GM23248 (cell line): ENCODE measurements around the gene FAM89B. TPM values are rescaled to one million over a fixed set of nuclear protein-coding genes. Genes with fewer than 3 reads are reported as not detected.

Experiments used
- DNase-seq: peaks from one replicate; pipeline ENCODE4 v3.0.0-alpha.2; 2015
- H2AFZ ChIP-seq: fragments of 200-600 bp; sonication (generic); 2 replicates; pipeline ENCODE4 v1.6.1; 2016; ENCODE audit warnings: antibody characterized with exemption
- H3F3A ChIP-seq: fragments of 200-600 bp; sonication (generic); 2 replicates; pipeline ENCODE4 v1.6.1; 2016; ENCODE audit warnings: mild to moderate bottlenecking, antibody characterized with exemption, mixed run types; ENCODE audit not compliant: insufficient read depth
- H3K27ac ChIP-seq: fragments of 200-600 bp; sonication (generic); 2 replicates; pipeline ENCODE4 v1.5.1; 2016; ENCODE audit warnings: mild to moderate bottlenecking
- H3K27me3 ChIP-seq: fragments of 200-600 bp; sonication (generic); replicated peaks from 2 replicates; pipeline ENCODE4 v1.6.1; 2016; ENCODE audit warnings: mild to moderate bottlenecking; ENCODE audit not compliant: insufficient read depth
- H3K36me3 ChIP-seq: fragments of 200-600 bp; sonication (generic); 2 replicates; pipeline ENCODE4 v1.6.1; 2016; ENCODE audit warnings: low read depth, mild to moderate bottlenecking
- H3K4me1 ChIP-seq: fragments of 200-600 bp; sonication (generic); 2 replicates; pipeline ENCODE4 v1.6.1; 2016; ENCODE audit warnings: mild to moderate bottlenecking; ENCODE audit not compliant: insufficient read depth
- H3K4me2 ChIP-seq: fragments of 200-600 bp; sonication (generic); one replicate; pipeline ENCODE4 v1.6.1; 2016; ENCODE audit warnings: mild to moderate bottlenecking; ENCODE audit not compliant: unreplicated experiment
- H3K4me3 ChIP-seq: fragments of 200-600 bp; sonication (generic); 2 replicates; pipeline ENCODE4 v1.5.1; 2016; ENCODE audit warnings: mild to moderate bottlenecking
- H3K79me2 ChIP-seq: fragments of 200-600 bp; sonication (generic); 2 replicates; pipeline ENCODE4 v1.6.1; 2016; ENCODE audit warnings: mild to moderate bottlenecking; ENCODE audit not compliant: insufficient read depth
- H3K9ac ChIP-seq: fragments of 200-600 bp; sonication (generic); 2 replicates; pipeline ENCODE4 v1.6.1; 2016; ENCODE audit warnings: mild to moderate bottlenecking
- H3K9me2 ChIP-seq: fragments of 200-600 bp; sonication (generic); 2 replicates; pipeline ENCODE4 v1.6.1; 2016; ENCODE audit warnings: mixed run types, mild to moderate bottlenecking, moderate library complexity; ENCODE audit not compliant: insufficient read depth
- H3K9me3 ChIP-seq: fragments of 200-600 bp; sonication (generic); one replicate; pipeline ENCODE4 v1.6.1; 2017; ENCODE audit warnings: low read depth
- H4K20me1 ChIP-seq: fragments of 200-600 bp; sonication (generic); 2 replicates; pipeline ENCODE4 v1.6.0; 2016; ENCODE audit not compliant: insufficient read depth
- EZH2 ChIP-seq: fragments of 200-600 bp; sonication (generic); IDR thresholded peaks from 2 replicates; pipeline ENCODE4 v1.6.1; 2018; ENCODE audit warnings: antibody characterized with exemption, mild to moderate bottlenecking; ENCODE audit not compliant: insufficient read depth, poor library complexity, severe bottlenecking
- EZH2phosphoT487 ChIP-seq: fragments of 200-600 bp; sonication (generic); IDR thresholded peaks from 2 replicates; pipeline ENCODE4 v1.6.1; 2018; ENCODE audit warnings: antibody characterized with exemption, moderate library complexity, mild to moderate bottlenecking, low read depth; ENCODE audit not compliant: insufficient read depth
- WGBS, 2 experiments: methylation state at CpG; one replicate each; pipeline ENCODE4 v1.1.6; 2015 to 2017; ENCODE audit warnings: low lambda C conversion rate in 2 of 2, low coverage in 1 of 2; ENCODE audit errors: missing lambda C conversion rate in 2 of 2; 5-methylcytosine and 5-hydroxymethylcytosine counted together
- in situ Hi-C: fragments of 300-500 bp; cut with MboI; formaldehyde crosslinking; loops from 2 replicates; pipeline ENCODE4 v1.15.0; 2020
- polyA plus RNA-seq: library from polyadenylated mRNA; unstranded; fragments of >200 nt; fragmentation: Nextera tagmentation; extraction: Ambion mirVana; gene quantifications from 2 replicates; pipeline ENCODE4 v1.2.1, GENCODE V29; 2016
- total RNA-seq: library from RNA; depleted of rRNA; stranded (reverse); fragments of >200 nt; shearing (Covaris generic); gene quantifications from 2 replicates; pipeline ENCODE4 v1.2.3, GENCODE V29; 2014

FAM89B gene
- total and polyA plus RNA-seq, 2 experiments from 2014 or later: 67.0 to 73.1 TPM

GRCh38 chr11:65536412-65537295, 35.7 kb upstream of the FAM89B start:
- H3F3A ChIP-seq: peaks cover 24% of the 10 kb centered on the region
- H3K4me1 ChIP-seq: no peaks in the 10 kb centered on the region; the same call in 1 of the 2 replicates
- no peaks in the 10 kb centered on the region for H4K20me1 ChIP-seq
- no peak overlapping the region for H3K27ac ChIP-seq
- no peak for DNase-seq
- no peaks in the 10 kb centered on the region for H3K9me2 ChIP-seq
- H3K4me3 ChIP-seq: no peak overlapping the region
- WGBS, 2 experiments: 92 to 93% methylated on average over 9 to 12 of the region's 12 CpGs
- no peaks in the 10 kb centered on the region for H3K27me3 ChIP-seq
- H3K36me3 ChIP-seq: peaks cover 15% of the 10 kb centered on the region; the same call in 1 of the 2 replicates
- no peaks in the 10 kb centered on the region for H3K79me2 ChIP-seq
- H3K9ac ChIP-seq: no peak overlapping the region
- in situ Hi-C loops: no loop called here
- no peak overlapping the region for H3K4me2 ChIP-seq
- H3K9me3 ChIP-seq: no peaks in the 10 kb centered on the region
- no peak overlapping the region for H2AFZ ChIP-seq
- no peak for TF ChIP-seq EZH2phosphoT487
- no peak for TF ChIP-seq EZH2

- Histone ChIP-seq H3K79me2 (no peaks in the 10 kb centered on the region), H3F3A (peaks cover 30% of the 10 kb centered on the region), H3K4me2 (no peak overlapping the region), H3K36me3 (peaks cover 10% of the 10 kb centered on the region; the same call in 1 of the 2 replicates), H3K4me1 (no peaks in the 10 kb centered on the region; the same call in 1 of the 2 replicates), H3K27me3 (no peaks in the 10 kb centered on the region), H3K9me3 (no peaks in the 10 kb centered on the region), H3K9me2 (no peaks in the 10 kb centered on the region), H3K9ac (no peak overlapping the region), H2AFZ (no peak overlapping the region), H4K20me1 (no peaks in the 10 kb centered on the region), H3K4me3 (no peak overlapping the region), H3K27ac (no peak overlapping the region)
- no peak for TF ChIP-seq EZH2phosphoT487
- no peak for TF ChIP-seq EZH2
- in situ Hi-C loops: no loop called here
- DNase-seq: no peak
- WGBS, 2 experiments: 80 to 88% methylated on average over 2 of the region's 2 CpGs
These were observed 35.1 kb upstream of the FAM89B start for GRCh38 chr11:65537296-65537597.

- in situ Hi-C loops: no loop called here
- TF ChIP-seq EZH2phosphoT487 (no peak), EZH2 (no peak)
- Histone ChIP-seq H2AFZ (no peak overlapping the region), H3K9me3 (no peaks in the 10 kb centered on the region), H3K27me3 (no peaks in the 10 kb centered on the region), H3K79me2 (no peaks in the 10 kb centered on the region), H3K9me2 (no peaks in the 10 kb centered on the region), H3K9ac (no peak overlapping the region), H3K4me3 (no peak overlapping the region), H3K4me2 (no peak overlapping the region), H3F3A (peaks cover 31% of the 10 kb centered on the region), H3K27ac (no peak overlapping the region), H4K20me1 (no peaks in the 10 kb centered on the region), H3K4me1 (no peaks in the 10 kb centered on the region; the same call in 1 of the 2 replicates), H3K36me3 (peaks cover 9% of the 10 kb centered on the region; the same call in 1 of the 2 replicates)
- WGBS, 2 experiments: 80 to 84% methylated on average over 18 of the region's 18 CpGs
- DNase-seq: peak; percentile 27
These were observed 34.6 kb upstream of the FAM89B start for GRCh38 chr11:65537620-65538231.

GRCh38 chr11:65538232-65538914, 34.0 kb upstream of the FAM89B start:
- peak; percentile 28 for DNase-seq
- no peaks in the 10 kb centered on the region for H3K27me3 ChIP-seq
- 0 out of 2 replicates have a peak, but pooled peaks cover 3% of the 10 kb centered on the region for H3K36me3 ChIP-seq
- no peak overlapping the region for H3K4me3 ChIP-seq
- peaks cover 29% of the 10 kb centered on the region for H3F3A ChIP-seq
- H3K27ac ChIP-seq: no peak overlapping the region
- in situ Hi-C loops: no loop called here
- H4K20me1 ChIP-seq: no peaks in the 10 kb centered on the region
- H3K9me3 ChIP-seq: no peaks in the 10 kb centered on the region
- WGBS, 2 experiments: 87% methylated on average over 40 to 43 of the region's 43 CpGs
- TF ChIP-seq EZH2phosphoT487: no peak
- TF ChIP-seq EZH2: no peak
- no peaks in the 10 kb centered on the region; the same call in 1 of the 2 replicates for H3K4me1 ChIP-seq
- H3K9me2 ChIP-seq: no peaks in the 10 kb centered on the region
- H2AFZ ChIP-seq: no peak overlapping the region
- H3K4me2 ChIP-seq: no peak overlapping the region
- H3K9ac ChIP-seq: no peak overlapping the region
- H3K79me2 ChIP-seq: no peaks in the 10 kb centered on the region
